GM20431 (cell line): ENCODE measurements around the gene MIEN1.

Source experiments
- in situ Hi-C: fragments of 300-500 bp; cut with MseI, MboI; formaldehyde crosslinking; loops from one replicate; pipeline ENCODE4 v1.15.0; 2020; ENCODE audit warnings: low sequenced_read_pairs; ENCODE audit not compliant: unreplicated experiment

Gene MIEN1

DNA sequence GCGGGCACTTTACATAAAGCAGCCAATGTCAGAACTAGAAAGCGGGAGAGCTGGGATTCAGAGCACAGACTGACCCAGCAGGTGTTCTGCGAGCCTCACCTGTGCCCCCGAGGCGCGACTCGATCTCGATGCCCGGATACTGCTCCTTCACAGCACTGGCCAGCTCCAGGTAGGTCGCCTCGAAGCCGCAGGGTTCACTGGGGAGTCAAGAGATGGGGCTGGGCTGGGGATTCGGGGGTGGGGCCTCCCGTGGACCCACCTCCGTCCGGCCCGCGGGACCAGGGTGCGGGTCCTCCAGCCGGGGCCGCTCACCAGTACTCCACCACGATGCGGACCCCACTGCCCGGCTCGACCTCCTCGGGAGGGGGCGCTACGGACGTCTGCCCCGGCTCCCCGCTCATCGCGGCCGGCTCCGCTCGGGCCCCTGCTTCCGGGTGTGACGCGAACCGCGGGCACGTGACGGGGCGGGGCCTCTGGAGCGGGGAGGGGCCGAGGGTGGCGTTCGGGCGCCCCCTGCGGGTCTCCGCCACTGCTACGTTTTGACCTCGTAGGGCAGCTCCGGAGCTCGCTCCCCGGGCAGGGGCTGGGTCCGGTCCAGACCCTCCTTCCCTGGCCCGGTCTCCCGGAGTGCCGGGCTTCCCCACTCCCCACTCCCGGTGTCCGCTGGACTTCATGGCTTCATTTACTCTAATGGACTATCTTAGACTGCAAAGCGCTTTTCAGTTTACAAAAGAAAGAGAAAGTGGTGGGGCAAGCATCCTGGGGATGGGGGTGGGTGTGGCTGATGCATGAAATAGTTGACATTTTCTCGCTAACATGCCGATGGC, at the start of gene MIEN1:
Gene MIEN1 (minus strand): TSS at position 438 of the 827 bp plus-strand sequence. CDS start 37 bp downstream, at position 401.
- in situ Hi-C loops, result loop anchor here (25.0 kb wide), 1 partner anchor 93 kb away; the partner anchor contains the start of genes PPP1R1B and STARD3

GRCh38 chr17:39777534-39778365, 47.4 kb upstream of the MIEN1 start:
- in situ Hi-C loops, result no loop called here

GRCh38 chr17:39776252-39776651, 45.9 kb upstream of the MIEN1 start:
- in situ Hi-C loops, result no loop called here

GRCh38 chr17:39775031-39775430, 44.7 kb upstream of the MIEN1 start:
- in situ Hi-C loops, result no loop called here

DNA sequence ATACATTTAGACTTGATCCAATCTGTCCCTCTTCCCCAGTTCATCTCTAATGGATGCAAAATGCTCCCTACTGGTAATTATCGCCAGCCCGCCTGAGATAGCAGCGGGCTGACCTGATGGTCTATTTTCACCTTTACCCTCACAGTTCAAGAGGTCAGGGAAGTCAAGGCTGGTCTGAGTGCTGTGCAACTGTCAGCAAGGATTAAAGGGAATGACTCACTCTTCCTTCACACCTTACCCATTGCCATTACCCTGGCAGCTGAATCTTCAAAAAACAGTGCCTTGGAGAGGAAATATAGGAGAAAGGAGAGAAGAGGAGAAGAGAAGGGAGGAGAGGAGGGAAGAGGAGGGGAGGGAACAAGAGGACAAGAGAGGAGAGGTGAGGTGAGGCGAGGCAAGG, 43.7 kb upstream of the MIEN1 start:
- in situ Hi-C loops, result loop anchor here (25.0 kb wide), 1 partner anchor 188 kb away; the partner anchor contains the start of gene GSDMA

- in situ Hi-C loops, result loop anchor here (25.0 kb wide), 1 partner anchor 189 kb away; the partner anchor contains the start of gene GSDMA
Measured at GRCh38 chr17:39772987-39773934, 42.9 kb upstream of the MIEN1 start.

DNA sequence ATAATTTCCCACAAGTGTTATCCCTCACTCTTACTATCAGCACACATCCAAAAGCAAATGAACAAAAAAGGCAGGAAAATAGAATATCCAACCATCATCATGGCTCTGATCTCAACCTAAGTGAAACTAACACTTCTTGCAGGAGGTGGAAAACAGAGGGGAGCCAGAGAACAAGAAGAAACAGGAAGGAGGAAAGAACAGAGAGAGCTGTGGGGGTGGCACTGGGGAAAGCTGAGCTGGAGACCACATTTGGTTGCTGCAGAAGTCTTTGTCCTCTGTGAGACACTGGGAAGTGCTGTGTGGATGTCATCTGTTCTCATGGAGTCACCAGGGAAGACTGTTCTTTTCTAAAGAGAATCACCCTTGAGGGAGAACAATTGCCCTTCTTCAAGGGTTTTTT, 42.1 kb upstream of the MIEN1 start:
- in situ Hi-C loops, result loop anchor here (25.0 kb wide), 1 partner anchor 190 kb away; the partner anchor contains the start of gene GSDMA

- in situ Hi-C loops, result loop anchor here (25.0 kb wide), 1 partner anchor 192 kb away; the partner anchor contains the start of gene GSDMA
Measured at GRCh38 chr17:39769974-39770587, 39.7 kb upstream of the MIEN1 start.

DNA sequence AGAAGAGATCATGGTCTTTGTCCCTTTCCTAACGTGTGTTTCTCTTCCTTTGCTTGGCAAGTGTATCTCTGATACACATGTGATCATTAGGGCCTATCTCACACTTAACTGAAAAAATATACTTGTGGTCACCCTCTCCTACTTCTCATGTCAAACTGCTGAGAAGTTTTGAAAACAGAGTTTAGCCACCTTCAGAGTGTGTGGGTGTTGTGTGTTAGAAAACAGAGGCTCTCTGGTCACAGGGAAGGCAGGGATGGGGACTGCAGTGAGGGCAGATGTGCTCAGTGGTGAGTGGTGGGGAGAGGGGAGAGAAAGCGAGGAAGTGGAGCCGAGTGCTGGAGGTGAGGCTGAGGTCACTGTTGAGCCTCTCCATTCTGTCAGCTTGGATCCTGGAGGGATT, 36.8 kb upstream of the MIEN1 start:
- in situ Hi-C loops, result loop anchor here (25.0 kb wide), 1 partner anchor 195 kb away; the partner anchor contains the start of gene GSDMA

DNA sequence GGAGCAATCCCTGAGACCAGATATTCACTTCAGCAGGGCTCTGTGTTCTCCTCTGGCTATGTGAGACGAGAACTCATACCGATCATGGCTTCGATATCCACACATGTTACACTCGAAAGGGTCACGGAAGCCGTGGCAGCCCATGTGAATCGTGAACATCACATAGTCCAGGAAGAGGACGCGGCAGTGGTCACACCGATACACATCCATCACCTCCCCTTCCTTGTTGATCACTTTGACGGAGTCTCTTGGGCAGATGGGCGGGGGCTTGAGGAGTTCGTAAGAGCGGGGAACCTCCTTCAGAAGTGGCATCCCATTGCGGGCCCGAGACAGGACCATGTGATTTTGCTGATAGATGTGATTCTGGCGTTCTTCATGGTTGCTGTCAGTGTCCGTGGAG, 35.4 kb upstream of the MIEN1 start:
- in situ Hi-C loops, result loop anchor here (25.0 kb wide), 1 partner anchor 197 kb away; the partner anchor contains the start of gene GSDMA

DNA sequence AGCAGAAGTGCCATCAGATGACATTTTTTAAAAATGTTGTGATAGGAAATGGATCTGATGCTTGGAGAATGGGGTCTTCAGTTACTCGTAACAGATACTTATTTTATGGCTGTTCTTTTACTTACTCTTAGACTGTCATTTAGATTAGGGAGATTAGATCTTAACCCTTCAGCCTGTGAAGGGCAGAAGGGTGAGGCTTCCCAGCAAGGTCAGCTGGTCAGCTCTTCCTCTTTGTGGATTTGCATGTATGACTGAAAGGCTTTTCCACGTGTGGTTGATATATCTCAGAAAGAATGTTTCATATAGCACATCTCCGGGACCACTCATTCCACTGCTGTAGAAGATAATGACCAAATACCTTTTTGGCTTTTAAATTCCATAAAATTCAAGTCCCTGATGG, 34.8 kb upstream of the MIEN1 start:
- in situ Hi-C loops, result loop anchor here (25.0 kb wide), 1 partner anchor 197 kb away; the partner anchor contains the start of gene GSDMA

DNA sequence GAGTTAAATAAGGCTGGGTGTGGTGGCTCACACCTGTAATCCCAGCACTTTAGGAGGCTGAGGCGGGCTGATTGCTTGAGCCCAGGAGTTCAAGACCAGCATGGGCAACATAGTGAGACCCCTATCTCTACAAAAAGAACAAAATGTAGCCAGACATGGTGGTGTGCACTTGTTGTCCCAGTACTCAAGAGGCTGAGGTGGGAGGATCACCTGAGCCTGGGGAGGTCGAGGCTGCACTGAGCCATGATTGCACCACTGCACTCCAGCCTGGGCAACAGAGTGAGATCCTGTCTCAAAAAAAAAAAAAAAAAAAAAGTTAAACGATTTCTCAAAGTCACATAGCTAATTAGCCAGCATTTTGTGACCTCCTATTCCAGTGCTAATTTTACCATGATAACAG, 33.8 kb upstream of the MIEN1 start:
- in situ Hi-C loops, result loop anchor here (25.0 kb wide), 1 partner anchor 198 kb away; the partner anchor contains the start of gene GSDMA

DNA sequence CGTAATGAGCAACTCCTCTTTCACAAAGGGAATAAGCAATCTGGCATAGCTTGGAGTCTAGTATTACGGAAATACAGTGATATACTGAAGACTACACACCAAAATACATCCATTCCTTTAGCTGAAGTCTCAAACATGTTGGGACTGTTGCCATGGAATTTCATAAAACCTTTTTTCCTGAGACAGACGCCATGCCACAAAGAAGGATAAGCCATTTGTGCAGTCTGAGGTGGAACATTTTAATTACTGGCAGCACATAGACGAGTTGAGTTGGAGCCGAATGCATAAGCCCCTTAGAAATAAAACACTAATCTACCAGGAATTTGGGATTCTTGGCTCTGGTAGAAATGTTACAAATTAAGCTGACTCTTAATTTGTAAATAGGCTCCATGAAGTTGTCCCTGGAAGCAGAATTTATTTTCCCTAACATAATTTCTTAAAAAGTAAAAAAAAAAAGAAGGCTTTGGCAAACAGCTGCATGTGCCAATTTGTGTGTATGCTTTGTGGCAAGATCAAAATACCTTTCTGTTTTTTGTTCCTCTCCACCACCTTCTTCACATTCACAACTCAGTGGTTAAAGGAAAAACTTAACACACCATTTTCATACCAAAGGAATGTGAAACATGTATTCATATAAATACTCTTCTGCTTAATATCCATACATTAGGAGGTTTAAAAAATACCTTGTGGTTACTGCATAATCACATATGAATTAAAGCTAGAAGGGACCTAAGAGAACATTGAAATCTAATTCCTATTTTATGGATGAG, 32.9 kb upstream of the MIEN1 start:
- in situ Hi-C loops, result loop anchor here (25.0 kb wide), 1 partner anchor 199 kb away; the partner anchor contains the start of gene GSDMA

DNA sequence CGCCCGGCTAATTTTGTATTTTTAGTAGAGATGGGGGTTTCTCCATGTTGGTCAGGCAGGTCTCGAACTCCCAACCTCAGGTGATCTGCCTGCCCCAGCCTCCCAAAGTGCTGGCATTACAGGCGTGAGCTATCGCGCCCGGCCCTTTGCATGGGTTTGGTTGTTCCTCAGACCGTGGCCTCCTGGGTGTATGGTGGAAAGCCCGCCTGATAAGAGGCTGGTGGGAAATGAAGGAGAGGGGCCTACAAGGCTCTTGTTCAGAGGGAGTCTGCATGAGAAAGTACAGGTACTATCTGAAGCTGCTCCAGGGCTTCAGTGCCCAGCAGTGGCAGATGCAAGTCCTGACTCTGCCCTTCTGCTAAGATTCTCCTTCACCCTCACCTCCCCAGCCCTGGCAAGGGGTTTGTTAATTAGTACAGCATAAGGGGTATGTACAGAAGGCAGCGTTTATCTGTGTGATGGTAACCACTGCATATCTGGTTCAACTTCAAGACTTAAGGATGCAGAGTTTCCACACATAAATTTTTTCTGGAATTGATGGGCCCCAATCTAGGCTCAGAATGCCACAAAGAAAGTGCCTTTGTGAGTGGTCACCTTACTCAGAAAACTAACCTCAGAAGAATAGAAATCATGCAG, 31.6 kb upstream of the MIEN1 start:
- in situ Hi-C loops, result loop anchor here (25.0 kb wide), 1 partner anchor 200 kb away; the partner anchor contains the start of gene GSDMA

DNA sequence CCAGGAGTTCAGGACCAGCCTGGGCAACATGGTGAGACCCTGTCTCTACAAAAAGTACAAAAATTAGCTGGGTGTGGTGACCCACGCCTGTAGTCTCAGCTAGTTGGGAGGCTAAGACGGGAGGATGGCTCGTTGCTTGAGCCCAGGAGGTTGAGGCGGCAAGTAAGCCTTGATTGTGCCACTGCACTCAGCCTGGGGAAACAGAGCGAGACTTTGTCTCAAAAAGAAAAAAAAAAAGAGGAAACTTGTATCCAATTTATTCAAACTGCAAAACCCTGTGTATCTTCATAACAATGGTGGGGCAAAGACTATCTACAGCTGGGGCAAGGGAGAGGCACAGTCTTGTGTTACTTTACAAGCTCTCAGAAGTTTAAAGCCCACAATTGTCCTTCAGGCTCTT, 28.9 kb upstream of the MIEN1 start:
- in situ Hi-C loops, result loop anchor here (25.0 kb wide), 1 partner anchor 203 kb away; the partner anchor contains the start of gene GSDMA

- in situ Hi-C loops, result loop anchor here (25.0 kb wide), 1 partner anchor 204 kb away; the partner anchor contains the start of gene GSDMA
Measured at GRCh38 chr17:39757931-39758873, 27.9 kb upstream of the MIEN1 start.
